ENCODE data around the gene ALPK1.
"Not testable (repeated sequence)": the region's sequence is repeated elsewhere in the genome, so short reads cannot be mapped to it uniquely, and the experiment has no call there.

DNA sequence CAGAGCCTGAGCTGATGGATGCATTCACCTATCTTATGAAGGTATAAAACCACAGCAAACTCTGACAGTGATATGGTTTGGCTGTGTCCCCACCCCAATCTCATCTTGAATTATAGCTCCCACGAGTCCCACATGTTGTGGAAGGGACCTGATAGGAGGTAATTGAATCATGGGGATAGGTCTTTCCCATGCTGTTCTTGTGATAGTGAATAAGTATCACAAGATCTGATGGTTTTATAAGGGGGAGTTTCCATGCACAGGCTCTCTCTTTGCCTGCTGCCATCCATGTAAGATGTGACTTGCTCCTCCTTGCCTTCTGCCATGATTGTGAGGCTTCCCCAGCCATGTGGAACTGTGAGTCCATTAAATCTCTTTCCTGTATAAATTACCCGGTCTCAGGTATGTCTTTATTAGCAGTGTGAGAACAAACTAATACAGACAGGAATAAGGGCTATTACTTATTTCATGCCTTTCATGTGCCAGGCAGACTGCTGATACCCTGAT, 15.2 kb upstream of the ALPK1 start:
- TF ChIP-seq, protein P1, sequence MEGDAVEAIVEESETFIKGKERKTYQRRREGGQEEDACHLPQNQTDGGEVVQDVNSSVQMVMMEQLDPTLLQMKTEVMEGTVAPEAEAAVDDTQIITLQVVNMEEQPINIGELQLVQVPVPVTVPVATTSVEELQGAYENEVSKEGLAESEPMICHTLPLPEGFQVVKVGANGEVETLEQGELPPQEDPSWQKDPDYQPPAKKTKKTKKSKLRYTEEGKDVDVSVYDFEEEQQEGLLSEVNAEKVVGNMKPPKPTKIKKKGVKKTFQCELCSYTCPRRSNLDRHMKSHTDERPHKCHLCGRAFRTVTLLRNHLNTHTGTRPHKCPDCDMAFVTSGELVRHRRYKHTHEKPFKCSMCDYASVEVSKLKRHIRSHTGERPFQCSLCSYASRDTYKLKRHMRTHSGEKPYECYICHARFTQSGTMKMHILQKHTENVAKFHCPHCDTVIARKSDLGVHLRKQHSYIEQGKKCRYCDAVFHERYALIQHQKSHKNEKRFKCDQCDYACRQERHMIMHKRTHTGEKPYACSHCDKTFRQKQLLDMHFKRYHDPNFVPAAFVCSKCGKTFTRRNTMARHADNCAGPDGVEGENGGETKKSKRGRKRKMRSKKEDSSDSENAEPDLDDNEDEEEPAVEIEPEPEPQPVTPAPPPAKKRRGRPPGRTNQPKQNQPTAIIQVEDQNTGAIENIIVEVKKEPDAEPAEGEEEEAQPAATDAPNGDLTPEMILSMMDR (IDR thresholded peaks at IDR 0.05; ENCODE audit: control extremely low read depth in 1 of 3, insufficient read depth in 1 of 3, low read depth in 1 of 3, low read length in 3 of 3), result not testable (repeated sequence)
- TF ChIP-seq CEBPB (IDR thresholded peaks at IDR 0.05; ENCODE audit: low read depth, low read length); ZNF274 (IDR thresholded peaks at IDR 0.05; ENCODE audit: borderline replicate concordance, extremely low read depth, low read length); EP300 (IDR thresholded peaks at IDR 0.05; ENCODE audit: borderline replicate concordance in 1 of 2, low read depth in 2 of 2, low read length in 2 of 2); SP1 (IDR thresholded peaks at IDR 0.05; ENCODE audit: low read depth, low read length); POLR2A (IDR thresholded peaks at IDR 0.05; ENCODE audit: control extremely low read depth in 1 of 2, low read depth in 2 of 2, low read length in 2 of 2); EZH2 (IDR thresholded peaks at IDR 0.05; ENCODE audit: low read depth, low read length, severe bottlenecking); SRF (IDR thresholded peaks at IDR 0.05; ENCODE audit: low read depth, low read length); SIX5 (IDR thresholded peaks at IDR 0.05; ENCODE audit: low read depth, low read length); TAF1 (IDR thresholded peaks at IDR 0.05; ENCODE audit: low read depth, low read length); CREB1 (IDR thresholded peaks at IDR 0.05); YY1 (IDR thresholded peaks at IDR 0.05; ENCODE audit: low read depth, low read length): not testable (repeated sequence)
- TF ChIP-seq, protein P2, sequence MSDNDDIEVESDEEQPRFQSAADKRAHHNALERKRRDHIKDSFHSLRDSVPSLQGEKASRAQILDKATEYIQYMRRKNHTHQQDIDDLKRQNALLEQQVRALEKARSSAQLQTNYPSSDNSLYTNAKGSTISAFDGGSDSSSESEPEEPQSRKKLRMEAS (IDR thresholded peaks at IDR 0.05), result not testable (repeated sequence)
